IMR-90 (cell line): Measurements from ENCODE around the gene KCNJ13. TPM values are rescaled to one million over a fixed set of nuclear protein-coding genes. Genes with fewer than 3 reads are reported as not detected.

Experiments
- microRNA-seq, 2 experiments: library from miRNA; stranded (forward) in 1 of 2; unstranded in 1 of 2; fragments of 10-50 nt in 1 of 2; fragments of <30 nt in 1 of 2; gene quantifications in 1 of 2; microRNA quantifications in 1 of 2; one replicate each; pipeline versions ENCODE3 to v1.1.0; 2013 to 2020; ENCODE audit not compliant: insufficient read depth in 1 of 2, insufficient read length in 1 of 2, unreplicated experiment in 1 of 2
- polyA plus RNA-seq, 3 experiments: library from polyadenylated mRNA; depleted of rRNA; stranded (reverse); fragments of >200 nt; gene quantifications; 2 replicates each; pipeline ENCODE4 v1.2.3, GENCODE V29; 2012; ENCODE audit warnings: low replicate concordance in 1 of 3
- small RNA-seq, 5 experiments: library from RNA; depleted of rRNA; stranded (forward); fragments of <200 nt; gene quantifications; one replicate each; pipeline ENCODE3, GENCODE V24; 2012
- total RNA-seq: library from RNA; depleted of rRNA; stranded (reverse); fragments of >200 nt; gene quantifications from 2 replicates; pipeline ENCODE4 v1.2.3, GENCODE V29; 2012; rRNA removed

KCNJ13 gene
- total and polyA plus RNA-seq, 2 of the 4 experiments (the other 2 are of a cell fraction): not detected

Small RNAs within 50 kb of the gene (microRNA-seq; reads per million reads assigned to microRNA genes)
- gene RNU6-107P (ENCODE audit: insufficient read depth, insufficient read length): not detected

Small RNAs within 50 kb of the gene (small RNA-seq; reads per million reads assigned to genes)
- 0 reads per million in 5 experiments for gene RNU6-107P

Other genes starting within 250 kb of the KCNJ13 start
- not detected in 2 replicates for gene CHRNG, start 236.9 kb downstream of the KCNJ13 start, total RNA-seq
- not detected in 2 replicates for gene CHRNG, start 236.9 kb downstream of the KCNJ13 start, polyA plus RNA-seq (2012; rRNA removed)
- 2.7 and 2.8 TPM in 2 replicates for gene TIGD1, start 226.0 kb downstream of the KCNJ13 start, total RNA-seq
- 2.4 and 2.9 TPM in 2 replicates for gene TIGD1, start 226.0 kb downstream of the KCNJ13 start, polyA plus RNA-seq (2012; rRNA removed)
- 105 and 149 TPM in 2 replicates for gene EIF4E2, start 225.9 kb downstream of the KCNJ13 start, total RNA-seq
- 44.0 and 52.1 TPM in 2 replicates for gene EIF4E2, start 225.9 kb downstream of the KCNJ13 start, polyA plus RNA-seq (2012; rRNA removed)
- gene EFHD1, start 143.0 kb downstream of the KCNJ13 start, total RNA-seq: not detected in 2 replicates
- 0.27 and 0.36 TPM in 2 replicates for gene EFHD1, start 143.0 kb downstream of the KCNJ13 start, polyA plus RNA-seq (2012; rRNA removed)
- 52.5 and 66.0 TPM in 2 replicates for gene GIGYF2, start 79.2 kb downstream of the KCNJ13 start, total RNA-seq
- gene GIGYF2, start 79.2 kb downstream of the KCNJ13 start, polyA plus RNA-seq (2012; rRNA removed): 14.7 and 18.3 TPM in 2 replicates
- gene SNORC, start 93.7 kb upstream of the KCNJ13 start, total RNA-seq: under 0.01 and 0.28 TPM in 2 replicates
- 0.67 and 0.79 TPM in 2 replicates for gene SNORC, start 93.7 kb upstream of the KCNJ13 start, polyA plus RNA-seq (2012; rRNA removed)
- 1.1 TPM in 2 replicates for gene NGEF, start 236.7 kb upstream of the KCNJ13 start, total RNA-seq
- gene NGEF, start 236.7 kb upstream of the KCNJ13 start, polyA plus RNA-seq (2012; rRNA removed): 0.52 and 1.7 TPM in 2 replicates